GM23338 (cell line): ENCODE data around the gene FEM1A. TPM values are rescaled to one million over a fixed set of nuclear protein-coding genes. Genes with fewer than 3 reads are reported as not detected.
"Not testable (repeated sequence)": the region's sequence is repeated elsewhere in the genome, so short reads cannot be mapped to it uniquely, and the experiment has no call there.

Experiments
- ATAC-seq: fragments of 200-7000 bp; cut with Tn5 transposase; 3 replicates; pipeline ENCODE4 v1.9.1; 2020
- DNase-seq: peaks from one replicate; pipeline ENCODE4 v3.0.0-alpha.2; 2015; ENCODE audit warnings: low spot score
- H2AFZ ChIP-seq: fragments of 200-600 bp; sonication (generic); 2 replicates; pipeline ENCODE4 v1.8.0; 2016; ENCODE audit warnings: antibody characterized with exemption, mild to moderate bottlenecking, moderate library complexity
- H3F3A ChIP-seq: fragments of 200-600 bp; sonication (generic); replicated peaks from 2 replicates; pipeline ENCODE4 v1.8.0; 2017; ENCODE audit warnings: antibody characterized with exemption, mixed run types, low read depth
- H3K27ac ChIP-seq: fragments of 200-600 bp; sonication (generic); 2 replicates; pipeline ENCODE4 v1.6.1; 2016; ENCODE audit warnings: low read depth
- H3K27me3 ChIP-seq: fragments of 200-600 bp; sonication (generic); 2 replicates; pipeline ENCODE4 v1.8.0; 2016; ENCODE audit warnings: mild to moderate bottlenecking, mixed run types, moderate library complexity; ENCODE audit not compliant: insufficient read depth
- H3K36me3 ChIP-seq: fragments of 200-600 bp; sonication (generic); 2 replicates; pipeline ENCODE4 v1.8.0; 2016; ENCODE audit warnings: mild to moderate bottlenecking; ENCODE audit not compliant: insufficient read depth
- H3K4me1 ChIP-seq: fragments of 200-600 bp; sonication (generic); 2 replicates; pipeline ENCODE4 v1.8.0; 2016; ENCODE audit warnings: mild to moderate bottlenecking, moderate library complexity; ENCODE audit not compliant: insufficient read depth
- H3K4me2 ChIP-seq: fragments of 200-600 bp; sonication (generic); 2 replicates; pipeline ENCODE4 v1.7.1; 2017; ENCODE audit warnings: mixed run types
- H3K4me3 ChIP-seq: fragments of 200-600 bp; sonication (generic); 2 replicates; pipeline ENCODE4 v1.6.1; 2016; ENCODE audit warnings: mixed run types
- H3K79me2 ChIP-seq: fragments of 200-600 bp; sonication (generic); replicated peaks from 2 replicates; pipeline ENCODE4 v1.8.0; 2017; ENCODE audit warnings: mild to moderate bottlenecking; ENCODE audit not compliant: insufficient read depth
- H3K9me2 ChIP-seq: fragments of 200-600 bp; sonication (generic); 2 replicates; pipeline ENCODE4 v1.8.0; 2017; ENCODE audit not compliant: insufficient read depth
- H4K20me1 ChIP-seq: fragments of 200-600 bp; sonication (generic); replicated peaks from 2 replicates; pipeline ENCODE4 v1.8.0; 2017; ENCODE audit warnings: mild to moderate bottlenecking; ENCODE audit not compliant: insufficient read depth
- H3K27ac Mint-ChIP-seq: 2 replicates; pipeline ENCODE4 v1.8.0; 2020; ENCODE audit warnings: inconsistent platforms, mild to moderate bottlenecking, moderate library complexity, mixed read lengths
- H3K27me3 Mint-ChIP-seq: 3 replicates; pipeline ENCODE4 v1.8.0; 2022; ENCODE audit warnings: low read depth, mild to moderate bottlenecking, moderate library complexity, mixed read lengths, inconsistent platforms; ENCODE audit not compliant: insufficient read depth, poor library complexity
- H3K36me3 Mint-ChIP-seq: 3 replicates; pipeline ENCODE4 v1.8.0; 2021; ENCODE audit warnings: low read depth, mild to moderate bottlenecking, inconsistent platforms, moderate library complexity, mixed read lengths
- H3K4me1 Mint-ChIP-seq: 3 replicates; pipeline ENCODE4 v1.8.0; 2020; ENCODE audit warnings: mild to moderate bottlenecking, inconsistent platforms, mixed read lengths
- H3K4me3 Mint-ChIP-seq: 3 replicates; pipeline ENCODE4 v1.8.0; 2021; ENCODE audit warnings: moderate library complexity, mild to moderate bottlenecking, inconsistent platforms, mixed read lengths
- H3K9me3 Mint-ChIP-seq: 3 replicates; pipeline ENCODE4 v1.8.0; 2020; ENCODE audit warnings: moderate library complexity, mild to moderate bottlenecking, inconsistent platforms, mixed read lengths
- NANOG ChIP-seq: IDR thresholded peaks from 2 replicates; pipeline ENCODE4 v1.6.1; 2016; ENCODE audit warnings: antibody characterized with exemption, borderline replicate concordance
- POLR2AphosphoS5 ChIP-seq: IDR thresholded peaks from 2 replicates; pipeline ENCODE4 v1.6.1; 2016; ENCODE audit warnings: antibody characterized with exemption, low read depth
- STAT1 ChIP-seq: IDR thresholded peaks from one replicate; pipeline ENCODE4 v1.6.1; 2016; ENCODE audit warnings: antibody characterized with exemption; ENCODE audit not compliant: unreplicated experiment
- polyA plus RNA-seq: library from polyadenylated mRNA; unstranded; fragments of >200 nt; fragmentation: Nextera tagmentation; extraction: Ambion mirVana; gene quantifications from 2 replicates; pipeline ENCODE4 v1.2.1, GENCODE V29; 2016
- total RNA-seq: library from RNA; depleted of rRNA; stranded (reverse); fragments of >200 nt; shearing (Covaris generic); gene quantifications from 2 replicates; pipeline ENCODE4 v1.2.3, GENCODE V29; 2014
- TF ChIP-seq, protein P1 (sequence below): fragments of 250-450 bp; sonication (Bioruptor Pico); IDR thresholded peaks from 2 replicates; pipeline ENCODE4 v1.5.0; 2020; ENCODE audit warnings: mild to moderate bottlenecking, moderate library complexity

Gene FEM1A
- total and polyA plus RNA-seq, 2 experiments from 2014 or later = 0.87 to 16.5 TPM

DNA sequence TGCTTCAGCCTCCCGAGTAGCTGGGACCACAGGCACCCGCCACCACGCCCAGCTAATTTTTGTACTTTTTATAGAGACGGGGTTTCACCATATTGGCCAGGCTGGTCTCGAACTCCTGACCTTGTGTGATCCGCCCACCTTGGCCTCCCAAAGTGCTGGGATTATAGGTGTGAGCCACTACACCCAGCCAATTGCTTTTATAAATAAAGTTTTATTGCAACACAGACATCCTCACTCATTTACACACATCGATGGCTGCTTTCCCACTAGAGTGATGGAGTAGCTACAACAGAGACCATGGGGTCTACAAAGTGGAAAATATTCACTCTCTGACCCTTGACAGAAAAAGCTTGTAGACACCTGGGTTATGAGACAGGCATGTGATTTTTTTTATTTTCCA lies 30.8 kb downstream of the FEM1A start:
- H3K27ac ChIP-seq, H3K79me2 ChIP-seq, H3K4me3 ChIP-seq, H4K20me1 ChIP-seq, H3K4me1 Mint-ChIP-seq, H3K36me3 ChIP-seq, H3K4me2 ChIP-seq, H3F3A ChIP-seq, ATAC-seq, H3K4me1 ChIP-seq, H3K27ac Mint-ChIP-seq, H3K4me3 Mint-ChIP-seq, H3K9me3 Mint-ChIP-seq, H3K9me2 ChIP-seq, H3K36me3 Mint-ChIP-seq, DNase-seq, H3K27me3 Mint-ChIP-seq, H3K27me3 ChIP-seq: not testable (repeated sequence)
- H2AFZ ChIP-seq = 0 out of 2 replicates have a peak overlapping the region, but pooled peaks have one; percentile 23

DNA sequence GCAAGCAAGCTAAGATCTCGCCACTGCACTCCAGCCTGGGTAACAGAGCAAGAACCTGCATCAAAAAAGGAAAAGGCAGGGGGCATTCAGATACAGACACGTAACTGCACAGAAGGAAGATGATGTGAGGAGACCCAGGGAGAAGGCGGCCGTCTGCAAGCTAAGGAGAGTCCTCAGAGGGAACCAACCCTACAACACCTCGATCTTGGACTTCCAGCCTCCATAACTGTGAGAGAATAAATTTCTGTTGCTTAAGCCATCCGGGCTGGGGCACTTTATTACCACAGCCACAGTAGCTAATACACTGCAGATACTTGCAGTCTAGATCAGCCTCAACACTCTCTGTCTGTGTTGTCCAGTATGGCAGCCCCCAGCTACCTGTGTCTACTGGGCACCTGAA lies 32.0 kb downstream of the FEM1A start:
- DNase-seq (no peak), ATAC-seq (no peak)
- Mint-ChIP-seq H3K9me3 (no peaks in the 10 kb centered on the region), H3K4me1 (no peaks in the 10 kb centered on the region), H3K27me3 (peaks cover 6% of the 10 kb centered on the region), H3K4me3 (no peak overlapping the region), H3K27ac (no peak overlapping the region), H3K36me3 (no peaks in the 10 kb centered on the region)
- Histone ChIP-seq H3K4me1 (no peaks in the 10 kb centered on the region), H3K27me3 (no peaks in the 10 kb centered on the region), H3K9me2 (no peaks in the 10 kb centered on the region), H3K36me3 (no peaks in the 10 kb centered on the region), H3F3A (no peaks in the 10 kb centered on the region), H3K27ac (no peak overlapping the region), H3K79me2 (no peaks in the 10 kb centered on the region), H2AFZ (no peak overlapping the region), H3K4me2 (no peak overlapping the region), H3K4me3 (no peak overlapping the region), H4K20me1 (no peaks in the 10 kb centered on the region)
- TF ChIP-seq STAT1 (no peak), POLR2AphosphoS5 (no peak), NANOG (no peak)
- TF ChIP-seq, protein P1, sequence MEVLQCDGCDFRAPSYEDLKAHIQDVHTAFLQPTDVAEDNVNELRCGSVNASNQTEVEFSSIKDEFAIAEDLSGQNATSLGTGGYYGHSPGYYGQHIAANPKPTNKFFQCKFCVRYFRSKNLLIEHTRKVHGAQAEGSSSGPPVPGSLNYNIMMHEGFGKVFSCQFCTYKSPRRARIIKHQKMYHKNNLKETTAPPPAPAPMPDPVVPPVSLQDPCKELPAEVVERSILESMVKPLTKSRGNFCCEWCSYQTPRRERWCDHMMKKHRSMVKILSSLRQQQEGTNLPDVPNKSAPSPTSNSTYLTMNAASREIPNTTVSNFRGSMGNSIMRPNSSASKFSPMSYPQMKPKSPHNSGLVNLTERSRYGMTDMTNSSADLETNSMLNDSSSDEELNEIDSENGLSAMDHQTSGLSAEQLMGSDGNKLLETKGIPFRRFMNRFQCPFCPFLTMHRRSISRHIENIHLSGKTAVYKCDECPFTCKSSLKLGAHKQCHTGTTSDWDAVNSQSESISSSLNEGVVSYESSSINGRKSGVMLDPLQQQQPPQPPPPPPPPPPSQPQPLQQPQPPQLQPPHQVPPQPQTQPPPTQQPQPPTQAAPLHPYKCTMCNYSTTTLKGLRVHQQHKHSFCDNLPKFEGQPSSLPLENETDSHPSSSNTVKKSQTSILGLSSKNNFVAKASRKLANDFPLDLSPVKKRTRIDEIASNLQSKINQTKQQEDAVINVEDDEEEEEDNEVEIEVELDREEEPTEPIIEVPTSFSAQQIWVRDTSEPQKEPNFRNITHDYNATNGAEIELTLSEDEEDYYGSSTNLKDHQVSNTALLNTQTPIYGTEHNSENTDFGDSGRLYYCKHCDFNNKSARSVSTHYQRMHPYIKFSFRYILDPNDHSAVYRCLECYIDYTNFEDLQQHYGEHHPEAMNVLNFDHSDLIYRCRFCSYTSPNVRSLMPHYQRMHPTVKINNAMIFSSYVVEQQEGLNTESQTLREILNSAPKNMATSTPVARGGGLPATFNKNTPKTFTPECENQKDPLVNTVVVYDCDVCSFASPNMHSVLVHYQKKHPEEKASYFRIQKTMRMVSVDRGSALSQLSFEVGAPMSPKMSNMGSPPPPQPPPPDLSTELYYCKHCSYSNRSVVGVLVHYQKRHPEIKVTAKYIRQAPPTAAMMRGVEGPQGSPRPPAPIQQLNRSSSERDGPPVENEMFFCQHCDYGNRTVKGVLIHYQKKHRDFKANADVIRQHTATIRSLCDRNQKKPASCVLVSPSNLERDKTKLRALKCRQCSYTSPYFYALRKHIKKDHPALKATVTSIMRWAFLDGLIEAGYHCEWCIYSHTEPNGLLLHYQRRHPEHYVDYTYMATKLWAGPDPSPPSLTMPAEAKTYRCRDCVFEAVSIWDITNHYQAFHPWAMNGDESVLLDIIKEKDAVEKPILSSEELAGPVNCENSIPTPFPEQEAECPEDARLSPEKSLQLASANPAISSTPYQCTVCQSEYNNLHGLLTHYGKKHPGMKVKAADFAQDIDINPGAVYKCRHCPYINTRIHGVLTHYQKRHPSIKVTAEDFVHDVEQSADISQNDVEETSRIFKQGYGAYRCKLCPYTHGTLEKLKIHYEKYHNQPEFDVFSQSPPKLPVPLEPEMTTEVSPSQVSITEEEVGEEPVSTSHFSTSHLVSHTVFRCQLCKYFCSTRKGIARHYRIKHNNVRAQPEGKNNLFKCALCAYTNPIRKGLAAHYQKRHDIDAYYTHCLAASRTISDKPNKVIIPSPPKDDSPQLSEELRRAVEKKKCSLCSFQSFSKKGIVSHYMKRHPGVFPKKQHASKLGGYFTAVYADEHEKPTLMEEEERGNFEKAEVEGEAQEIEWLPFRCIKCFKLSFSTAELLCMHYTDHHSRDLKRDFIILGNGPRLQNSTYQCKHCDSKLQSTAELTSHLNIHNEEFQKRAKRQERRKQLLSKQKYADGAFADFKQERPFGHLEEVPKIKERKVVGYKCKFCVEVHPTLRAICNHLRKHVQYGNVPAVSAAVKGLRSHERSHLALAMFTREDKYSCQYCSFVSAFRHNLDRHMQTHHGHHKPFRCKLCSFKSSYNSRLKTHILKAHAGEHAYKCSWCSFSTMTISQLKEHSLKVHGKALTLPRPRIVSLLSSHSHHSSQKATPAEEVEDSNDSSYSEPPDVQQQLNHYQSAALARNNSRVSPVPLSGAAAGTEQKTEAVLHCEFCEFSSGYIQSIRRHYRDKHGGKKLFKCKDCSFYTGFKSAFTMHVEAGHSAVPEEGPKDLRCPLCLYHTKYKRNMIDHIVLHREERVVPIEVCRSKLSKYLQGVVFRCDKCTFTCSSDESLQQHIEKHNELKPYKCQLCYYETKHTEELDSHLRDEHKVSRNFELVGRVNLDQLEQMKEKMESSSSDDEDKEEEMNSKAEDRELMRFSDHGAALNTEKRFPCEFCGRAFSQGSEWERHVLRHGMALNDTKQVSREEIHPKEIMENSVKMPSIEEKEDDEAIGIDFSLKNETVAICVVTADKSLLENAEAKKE (CRISPR knock-in tag) = no peak
